H9 (cell line): ENCODE measurements around the gene TMEM176B. TPM values are rescaled to one million over a fixed set of nuclear protein-coding genes. Genes with fewer than 3 reads are reported as not detected.
A peak's percentile ranks its signal among the peaks of the same experiment; 100 is the strongest.

Experiments used
- DNase-seq: peaks from one replicate; pipeline ENCODE4 v3.0.0-alpha.2; 2017
- H2AFZ ChIP-seq: one replicate; pipeline ENCODE4 v1.6.1; 2013; ENCODE audit warnings: mild to moderate bottlenecking, low read length, control low read depth, moderate library complexity
- H2AK5ac ChIP-seq: 2 replicates; pipeline ENCODE4 v1.6.1; 2013; ENCODE audit warnings: low read length, control low read depth, mixed read lengths; ENCODE audit not compliant: insufficient read length
- H2BK120ac ChIP-seq: one replicate; pipeline ENCODE4 v1.6.1; 2013; ENCODE audit warnings: low read depth, mild to moderate bottlenecking, low read length, control low read depth, inconsistent platforms; ENCODE audit not compliant: poor library complexity, severe bottlenecking
- H2BK12ac ChIP-seq: 2 replicates; pipeline ENCODE4 v1.6.1; 2013; ENCODE audit warnings: low read length, control low read depth, mixed read lengths, low read depth; ENCODE audit not compliant: insufficient read length
- H2BK15ac ChIP-seq: 2 replicates; pipeline ENCODE4 v1.6.1; 2013; ENCODE audit warnings: low read depth, low read length, control low read depth
- H2BK20ac ChIP-seq: one replicate; pipeline ENCODE4 v1.6.1; 2013; ENCODE audit warnings: low read depth, mild to moderate bottlenecking, low read length, control low read depth, inconsistent platforms; ENCODE audit not compliant: poor library complexity, severe bottlenecking
- H2BK5ac ChIP-seq: 2 replicates; pipeline ENCODE4 v1.6.1; 2013; ENCODE audit warnings: low read length, control low read depth, mixed read lengths; ENCODE audit not compliant: insufficient read length
- H3K14ac ChIP-seq: 2 replicates; pipeline ENCODE4 v1.6.1; 2013; ENCODE audit warnings: low read length, control low read depth; ENCODE audit not compliant: insufficient read depth
- H3K18ac ChIP-seq: 2 replicates; pipeline ENCODE4 v1.6.1; 2013; ENCODE audit warnings: low read depth, mild to moderate bottlenecking, mixed read lengths, low read length, control low read depth; ENCODE audit not compliant: insufficient read length
- H3K23ac ChIP-seq: 2 replicates; pipeline ENCODE4 v1.6.1; 2013; ENCODE audit warnings: low read length, control low read depth, mixed read lengths, low read depth; ENCODE audit not compliant: insufficient read length
- H3K23me2 ChIP-seq: 2 replicates; pipeline ENCODE4 v1.6.1; 2013; ENCODE audit warnings: low read depth, mild to moderate bottlenecking, mixed read lengths, low read length, control low read depth; ENCODE audit not compliant: insufficient read length, poor library complexity, severe bottlenecking
- H3K27ac ChIP-seq: 2 replicates; pipeline ENCODE4 v1.5.1; 2013; ENCODE audit warnings: low read length, control low read depth, mixed read lengths, low read depth; ENCODE audit not compliant: insufficient read length
- H3K27me3 ChIP-seq: 2 replicates; pipeline ENCODE4 v1.6.1; 2013; ENCODE audit warnings: low read length, control low read depth, inconsistent platforms; ENCODE audit not compliant: insufficient read depth
- H3K4ac ChIP-seq: 2 replicates; pipeline ENCODE4 v1.6.1; 2013; ENCODE audit warnings: low read depth, mild to moderate bottlenecking, control low read depth, inconsistent platforms, low read length, moderate library complexity
- H3K4me1 ChIP-seq: 2 replicates; pipeline ENCODE4 v1.6.1; 2013; ENCODE audit warnings: low read length, control low read depth, inconsistent platforms; ENCODE audit not compliant: insufficient read depth
- H3K4me2 ChIP-seq: 2 replicates; pipeline ENCODE4 v1.6.1; 2013; ENCODE audit warnings: low read length, control low read depth, mixed read lengths; ENCODE audit not compliant: insufficient read length, insufficient read depth
- H3K56ac ChIP-seq: 2 replicates; pipeline ENCODE4 v1.6.1; 2013; ENCODE audit warnings: low read depth, mild to moderate bottlenecking, mixed read lengths, low read length, control low read depth; ENCODE audit not compliant: insufficient read length
- H3K79me1 ChIP-seq: 2 replicates; pipeline ENCODE4 v1.6.1; 2013; ENCODE audit warnings: low read depth, mild to moderate bottlenecking, moderate library complexity, low read length, control low read depth, inconsistent platforms; ENCODE audit not compliant: insufficient read depth, poor library complexity, severe bottlenecking
- H3K79me2 ChIP-seq: 2 replicates; pipeline ENCODE4 v1.6.1; 2013; ENCODE audit warnings: low read length, control low read depth, inconsistent platforms; ENCODE audit not compliant: insufficient read depth
- H3K9ac ChIP-seq: 2 replicates; pipeline ENCODE4 v1.6.1; 2013; ENCODE audit warnings: low read length, control low read depth, mixed read lengths; ENCODE audit not compliant: insufficient read length; ENCODE audit errors: extremely low read depth
- H3K9me3 ChIP-seq: one replicate; pipeline ENCODE4 v1.6.1; 2013; ENCODE audit warnings: low read depth, low read length, inconsistent platforms; ENCODE audit not compliant: control insufficient read depth
- H3T11ph ChIP-seq: one replicate; pipeline ENCODE4 v1.6.1; 2013; ENCODE audit warnings: mild to moderate bottlenecking, low read length, control low read depth, inconsistent platforms
- H4K20me1 ChIP-seq: one replicate; pipeline ENCODE4 v1.6.1; 2013; ENCODE audit not compliant: control insufficient read depth, insufficient read length, insufficient read depth
- H4K5ac ChIP-seq: 2 replicates; pipeline ENCODE4 v1.6.1; 2013; ENCODE audit warnings: low read depth, mild to moderate bottlenecking, mixed read lengths, low read length, control low read depth; ENCODE audit not compliant: insufficient read length
- H4K8ac ChIP-seq: replicated peaks from 2 replicates; pipeline ENCODE4 v1.6.1; 2013; ENCODE audit warnings: low read length, control low read depth, mixed read lengths, low read depth; ENCODE audit not compliant: insufficient read length
- H4K91ac ChIP-seq: 2 replicates; pipeline ENCODE4 v1.6.1; 2013; ENCODE audit warnings: low read depth, mild to moderate bottlenecking, moderate library complexity, mixed read lengths, low read length, control low read depth; ENCODE audit not compliant: insufficient read length
- H3K27ac Mint-ChIP-seq, 3 experiments: 2 replicates in 2 of 3; 3 replicates in 1 of 3; pipeline ENCODE4 v1.8.0; 2020 to 2021; ENCODE audit warnings: mixed read lengths in 3 of 3, mild to moderate bottlenecking in 1 of 3, moderate library complexity in 1 of 3
- H3K27me3 Mint-ChIP-seq: 2 replicates; pipeline ENCODE4 v1.8.0; 2021; ENCODE audit warnings: low read depth, mild to moderate bottlenecking, moderate library complexity, mixed read lengths
- H3K36me3 Mint-ChIP-seq, 3 experiments: 2 replicates in 2 of 3; 3 replicates in 1 of 3; pipeline ENCODE4 v1.8.0; 2020 to 2021; ENCODE audit warnings: low read depth in 3 of 3, mixed read lengths in 3 of 3; ENCODE audit not compliant: insufficient read depth in 1 of 3
- H3K4me1 Mint-ChIP-seq, 2 experiments: 2 replicates each; pipeline ENCODE4 v1.8.0; 2020; ENCODE audit warnings: mixed read lengths in 2 of 2
- H3K4me3 Mint-ChIP-seq, 2 experiments: 2 replicates in 1 of 2; 3 replicates in 1 of 2; pipeline ENCODE4 v1.8.0; 2020 to 2021; ENCODE audit warnings: mild to moderate bottlenecking in 2 of 2, mixed read lengths in 2 of 2, moderate library complexity in 1 of 2
- H3K9me3 Mint-ChIP-seq, 2 experiments: 2 replicates in 1 of 2; 3 replicates in 1 of 2; pipeline ENCODE4 v1.8.0; 2020; ENCODE audit warnings: mild to moderate bottlenecking in 2 of 2, mixed read lengths in 2 of 2, moderate library complexity in 1 of 2
- CTCF ChIP-seq: fragments of 200-600 bp; sonication (generic); conservative IDR thresholded peaks from 3 replicates; pipeline ENCODE4 v1.8.0; 2021; ENCODE audit warnings: antibody characterized with exemption, mild to moderate bottlenecking
- WGBS: extraction: QIAGEN DNeasy Blood & Tissue Kit; methylation state at CpG from one replicate; pipeline ENCODE4 v1.1.7; 2013; ENCODE audit warnings: missing lambda C conversion rate, low lambda C conversion rate, mixed read lengths; ENCODE audit not compliant: insufficient read length; ENCODE audit errors: extremely low coverage; 5-methylcytosine and 5-hydroxymethylcytosine counted together
- total RNA-seq: library from RNA; stranded (reverse); gene quantifications from 2 replicates; pipeline ENCODE4 v1.2.1, GENCODE V29; 2021

Gene TMEM176B
- total RNA-seq, 1 experiment from 2014 or later: 0.85 TPM

GRCh38 chr7:150784954-150785353 is 15.2 kb downstream of the TMEM176B start:
- H2AFZ ChIP-seq: no peak overlapping the region
- H3K79me2 ChIP-seq: no peaks in the 10 kb centered on the region
- no peaks in the 10 kb centered on the region for H3K9me3 ChIP-seq
- no peak overlapping the region for H3K4me2 ChIP-seq
- H2BK120ac ChIP-seq: no peak overlapping the region
- no peak overlapping the region for H2BK5ac ChIP-seq
- H3K79me1 ChIP-seq: no peaks in the 10 kb centered on the region
- H2BK12ac ChIP-seq: no peak overlapping the region
- H3T11ph ChIP-seq: no peak overlapping the region
- Mint-ChIP-seq H3K4me1 (no peaks in the 10 kb centered on the region), H3K36me3 (no peaks in the 10 kb centered on the region; a peak in 1 of 7 replicates), H3K9me3 (no peaks in the 10 kb centered on the region), H3K4me3 (no peak overlapping the region), H3K27ac (no peak overlapping the region), H3K27me3 (peaks cover 69% of the 10 kb centered on the region)
- no peaks in the 10 kb centered on the region for H3K27me3 ChIP-seq
- H4K8ac ChIP-seq: no peak overlapping the region
- no peaks in the 10 kb centered on the region for H4K20me1 ChIP-seq
- H3K18ac ChIP-seq: no peak overlapping the region
- H2BK20ac ChIP-seq: no peak overlapping the region
- DNase-seq: no peak
- H4K91ac ChIP-seq: no peak overlapping the region
- no peak overlapping the region for H2AK5ac ChIP-seq
- 0 out of 2 replicates have a peak overlapping the region, but pooled peaks have one; percentile 7 for H3K14ac ChIP-seq
- H3K4me1 ChIP-seq: no peaks in the 10 kb centered on the region
- H3K23me2 ChIP-seq: no peaks in the 10 kb centered on the region
- WGBS: no CpG with 5 or more reads among the region's 4 CpGs
- no peak overlapping the region for H3K9ac ChIP-seq
- no peak overlapping the region for H3K4ac ChIP-seq
- no peak overlapping the region for H3K27ac ChIP-seq
- no peak overlapping the region for H3K23ac ChIP-seq
- no peak overlapping the region for H3K56ac ChIP-seq
- no peak for TF ChIP-seq CTCF
- no peak overlapping the region for H4K5ac ChIP-seq
- H2BK15ac ChIP-seq: no peak overlapping the region
